Lower leg skin (tissue), 3 donors: ENCODE data around the gene CAMK2G.

Source experiments
- CTCF ChIP-seq, 3 donors: fragments of 450-650 bp; IDR thresholded peaks; one replicate each; pipeline ENCODE4 v1.5.1; 2016; ENCODE audit warnings: antibody characterized with exemption in 3 of 3, mild to moderate bottlenecking in 3 of 3, moderate library complexity in 2 of 3
- POLR2A ChIP-seq, 2 donors: fragments of 450-650 bp; IDR thresholded peaks; one replicate each; pipeline ENCODE4 v1.6.1; 2016 to 2017; ENCODE audit warnings: antibody characterized with exemption in 2 of 2, mild to moderate bottlenecking in 1 of 2, moderate library complexity in 1 of 2

- TF ChIP-seq POLR2A (IDR thresholded peaks at IDR 0.05) (no peak), CTCF (IDR thresholded peaks at IDR 0.05) (no peak)
These were observed at the start of gene CAMK2G for GRCh38 chr10:73874267-73875138.
